ENCODE results near the gene PPARGC1A. TPM values are rescaled to one million over a fixed set of nuclear protein-coding genes. Genes with fewer than 3 reads are reported as not detected.

PPARGC1A gene
- total RNA-seq, 2 donors from 2014 or later = not detected

DNA sequence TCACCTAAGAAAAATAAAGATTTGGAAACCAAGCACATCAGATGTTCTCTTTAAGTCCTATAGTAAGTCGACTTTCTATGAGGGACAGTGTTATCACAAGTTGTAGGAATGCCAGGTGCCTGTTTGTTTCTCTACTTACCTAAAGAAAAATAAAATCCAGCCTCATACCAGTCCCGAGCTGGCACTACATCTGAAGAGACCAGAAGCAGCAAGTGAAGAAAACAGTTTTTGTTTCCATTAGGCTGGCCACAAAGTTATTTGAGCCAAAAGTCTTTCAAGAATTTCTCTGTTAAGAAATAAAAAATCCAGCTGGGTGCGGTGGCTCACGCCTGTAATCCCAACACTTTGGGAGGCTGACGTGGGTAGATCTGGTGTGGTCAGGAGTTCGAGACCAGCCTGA is 10.8 kb upstream of the PPARGC1A start:
- H3K4me1 Mint-ChIP-seq = no peaks in the 10 kb centered on the region
- H3K4me3 Mint-ChIP-seq = no peak overlapping the region
- ATAC-seq (no peak), DNase-seq (no peak)
- no peaks in the 10 kb centered on the region for H3K27me3 Mint-ChIP-seq
- no peak overlapping the region for H3K27ac Mint-ChIP-seq
- no peaks in the 10 kb centered on the region for H3K9me3 ChIP-seq (ENCODE audit: control insufficient read depth, low read length, poor library complexity, severe bottlenecking)
- H3K36me3 Mint-ChIP-seq (ENCODE audit: low read depth) = no peaks in the 10 kb centered on the region

GRCh38 chr4:23899565-23899964 is 9.7 kb upstream of the PPARGC1A start:
- Mint-ChIP-seq H3K36me3 (ENCODE audit: low read depth) (no peaks in the 10 kb centered on the region), H3K4me3 (no peak overlapping the region), H3K4me1 (no peaks in the 10 kb centered on the region), H3K27me3 (no peaks in the 10 kb centered on the region), H3K27ac (no peak overlapping the region)
- no peaks in the 10 kb centered on the region for H3K9me3 ChIP-seq (ENCODE audit: control insufficient read depth, low read length, poor library complexity, severe bottlenecking)
- ATAC-seq = no peak
- DNase-seq = no peak

- ATAC-seq (no peak), DNase-seq (no peak)
- no peaks in the 10 kb centered on the region for H3K9me3 ChIP-seq (ENCODE audit: control insufficient read depth, low read length, poor library complexity, severe bottlenecking)
- Mint-ChIP-seq H3K4me1 (no peaks in the 10 kb centered on the region), H3K27ac (no peak overlapping the region), H3K36me3 (ENCODE audit: low read depth) (no peaks in the 10 kb centered on the region), H3K27me3 (no peaks in the 10 kb centered on the region), H3K4me3 (no peak overlapping the region)
These were observed 7.8 kb upstream of the PPARGC1A start for GRCh38 chr4:23897564-23898109.

- H3K36me3 Mint-ChIP-seq (ENCODE audit: low read depth) = no peaks in the 10 kb centered on the region
- H3K27me3 Mint-ChIP-seq = no peaks in the 10 kb centered on the region
- no peak for ATAC-seq
- H3K27ac Mint-ChIP-seq = no peak overlapping the region
- H3K4me1 Mint-ChIP-seq = peaks cover 8% of the 10 kb centered on the region
- H3K9me3 ChIP-seq (ENCODE audit: control insufficient read depth, low read length, poor library complexity, severe bottlenecking) = no peaks in the 10 kb centered on the region
- H3K4me3 Mint-ChIP-seq = no peak overlapping the region
- DNase-seq = no peak
These were observed 4.2 kb upstream of the PPARGC1A start for GRCh38 chr4:23894021-23894420.

DNA sequence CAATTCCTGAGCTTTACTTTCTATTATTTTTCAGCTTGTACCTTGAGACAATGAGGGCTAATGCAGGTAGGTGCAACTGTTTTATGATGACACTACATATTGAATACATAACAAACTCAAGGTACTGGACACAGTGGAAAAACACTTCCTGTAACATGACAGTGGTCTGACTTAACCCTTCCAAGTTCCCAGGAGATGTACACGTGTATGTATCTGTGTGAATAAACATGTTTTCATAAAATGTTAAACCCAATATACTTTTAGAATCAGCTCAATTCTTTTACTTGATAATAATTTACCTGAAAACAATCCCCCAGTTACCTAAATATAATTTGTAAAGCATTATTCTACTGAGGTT is 1.2 kb upstream of the PPARGC1A start:
- H3K4me3 Mint-ChIP-seq = no peak overlapping the region
- no peak for DNase-seq

GRCh38 chr4:23890369-23891063 is 669 bp upstream of the PPARGC1A start:
- H3K9me3 ChIP-seq (ENCODE audit: control insufficient read depth, low read length, poor library complexity, severe bottlenecking) = no peaks in the 10 kb centered on the region
- Mint-ChIP-seq H3K36me3 (ENCODE audit: low read depth) (no peaks in the 10 kb centered on the region), H3K27me3 (peaks cover 8% of the 10 kb centered on the region), H3K4me1 (peaks cover 8% of the 10 kb centered on the region), H3K4me3 (no peak overlapping the region), H3K27ac (no peak overlapping the region)
- DNase-seq (no peak), ATAC-seq (no peak)

More for the DNA sequence above, 1.2 kb upstream of the PPARGC1A start:
- peaks cover 8% of the 10 kb centered on the region for H3K27me3 Mint-ChIP-seq
- H3K36me3 Mint-ChIP-seq (ENCODE audit: low read depth) = no peaks in the 10 kb centered on the region
- H3K27ac Mint-ChIP-seq = no peak overlapping the region
- H3K9me3 ChIP-seq (ENCODE audit: control insufficient read depth, low read length, poor library complexity, severe bottlenecking) = no peaks in the 10 kb centered on the region
- peaks cover 8% of the 10 kb centered on the region for H3K4me1 Mint-ChIP-seq
- ATAC-seq = no peak

- H3K36me3 Mint-ChIP-seq (ENCODE audit: low read depth) = no peaks in the 10 kb centered on the region
- DNase-seq (no peak), ATAC-seq (no peak)
- H3K9me3 ChIP-seq (ENCODE audit: control insufficient read depth, low read length, poor library complexity, severe bottlenecking) = no peaks in the 10 kb centered on the region
- no peak overlapping the region for H3K27ac Mint-ChIP-seq
- peaks cover 8% of the 10 kb centered on the region for H3K27me3 Mint-ChIP-seq
- H3K4me3 Mint-ChIP-seq = no peak overlapping the region
- H3K4me1 Mint-ChIP-seq = peaks cover 8% of the 10 kb centered on the region
These were observed 456 bp downstream of the PPARGC1A start for GRCh38 chr4:23889391-23889790.

DNA sequence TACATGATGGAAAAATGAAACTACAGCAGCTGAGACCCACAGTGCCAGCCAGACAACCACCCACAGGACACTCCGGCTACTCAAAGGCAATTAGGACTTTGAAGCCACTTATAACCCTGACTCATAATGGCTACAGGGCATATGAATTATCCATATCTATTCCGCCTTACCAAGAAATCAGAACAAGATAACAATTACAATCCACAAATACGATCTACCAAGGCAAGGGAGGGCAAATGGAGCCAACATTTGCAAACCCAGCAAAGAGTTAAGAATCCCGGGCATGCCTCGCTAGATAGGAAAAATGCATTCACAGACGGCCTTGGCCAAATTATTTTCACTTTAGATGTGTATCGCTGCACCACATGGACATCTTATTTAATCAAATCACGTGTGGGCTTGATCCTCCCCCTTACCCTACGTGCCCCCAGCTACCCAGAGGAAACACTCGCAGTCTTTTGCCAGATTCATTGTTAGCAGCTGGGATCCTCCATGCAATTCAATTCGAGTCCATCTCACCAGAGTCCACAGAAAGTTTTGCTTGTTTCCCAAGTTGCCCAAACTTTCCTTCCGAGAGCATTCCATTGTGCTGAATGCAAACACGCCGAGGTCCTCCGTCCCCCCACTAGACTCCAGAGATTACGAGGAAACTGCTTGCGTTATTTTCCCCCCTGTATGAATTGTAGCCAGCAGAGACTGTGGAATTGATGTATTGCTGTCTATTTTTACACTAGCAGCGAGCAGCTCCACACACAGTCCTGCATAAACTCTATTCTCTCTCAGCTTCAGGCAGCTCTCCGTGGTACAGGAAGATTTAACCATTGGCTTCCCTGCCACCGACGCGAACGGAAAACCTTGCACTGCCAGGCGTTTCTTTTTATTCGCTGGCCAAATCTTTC is 1.2 kb downstream of the PPARGC1A start:
- Mint-ChIP-seq H3K27me3 (peaks cover 8% of the 10 kb centered on the region), H3K4me1 (peaks cover 8% of the 10 kb centered on the region), H3K27ac (no peak overlapping the region), H3K36me3 (ENCODE audit: low read depth) (no peaks in the 10 kb centered on the region), H3K4me3 (no peak overlapping the region)
- ATAC-seq (no peak), DNase-seq (no peak)
- H3K9me3 ChIP-seq (ENCODE audit: control insufficient read depth, low read length, poor library complexity, severe bottlenecking) = no peaks in the 10 kb centered on the region

DNA sequence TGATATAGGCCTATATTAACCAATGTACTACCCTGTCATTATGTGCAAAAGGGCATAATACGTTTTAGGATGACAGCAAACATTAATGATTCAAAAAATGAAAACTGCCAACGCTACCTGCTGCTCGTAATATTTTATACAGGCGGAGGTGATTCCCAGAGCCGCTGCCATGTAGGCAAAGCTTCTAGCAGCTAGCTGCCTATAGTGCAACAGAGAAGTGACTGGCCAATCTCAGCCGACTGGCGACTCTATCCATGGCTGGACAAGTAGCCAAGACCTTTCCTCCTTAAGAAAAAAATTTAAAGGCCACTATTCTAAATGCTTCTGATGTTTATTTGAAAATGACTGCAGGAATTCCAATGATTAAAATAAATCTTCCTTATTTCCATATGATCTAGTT is 1.9 kb downstream of the PPARGC1A start:
- H3K9me3 ChIP-seq (ENCODE audit: control insufficient read depth, low read length, poor library complexity, severe bottlenecking) = no peaks in the 10 kb centered on the region
- Mint-ChIP-seq H3K4me1 (peaks cover 8% of the 10 kb centered on the region), H3K27me3 (peaks cover 8% of the 10 kb centered on the region), H3K27ac (no peak overlapping the region), H3K4me3 (no peak overlapping the region), H3K36me3 (ENCODE audit: low read depth) (no peaks in the 10 kb centered on the region)
- ATAC-seq (no peak), DNase-seq (no peak)

DNA sequence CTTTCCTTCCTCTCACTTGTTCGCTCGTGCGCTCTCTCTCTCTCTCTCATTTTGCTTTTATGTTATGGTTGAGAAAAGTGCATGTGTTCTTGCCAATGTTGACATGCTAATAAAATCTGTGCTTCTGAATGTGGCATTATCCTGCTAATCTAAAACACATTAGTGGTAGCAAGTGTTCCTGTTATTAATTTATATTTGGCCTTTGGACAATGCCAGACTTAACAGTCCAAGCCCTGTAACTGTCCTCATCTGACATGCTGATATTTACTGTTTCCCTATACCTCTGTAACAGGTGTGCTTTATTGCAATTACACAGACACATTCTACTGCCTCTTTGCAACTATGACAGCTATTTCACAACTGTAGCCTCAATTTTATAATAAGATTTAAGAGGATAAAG is 2.7 kb downstream of the PPARGC1A start:
- Mint-ChIP-seq H3K36me3 (ENCODE audit: low read depth) (no peaks in the 10 kb centered on the region), H3K4me3 (no peak overlapping the region), H3K27me3 (peaks cover 8% of the 10 kb centered on the region), H3K27ac (no peak overlapping the region), H3K4me1 (peaks cover 8% of the 10 kb centered on the region)
- DNase-seq (no peak), ATAC-seq (no peak)
- H3K9me3 ChIP-seq (ENCODE audit: control insufficient read depth, low read length, poor library complexity, severe bottlenecking) = no peaks in the 10 kb centered on the region

- ATAC-seq (no peak), DNase-seq (no peak)
- no peaks in the 10 kb centered on the region for H3K36me3 Mint-ChIP-seq (ENCODE audit: low read depth)
- H3K27me3 Mint-ChIP-seq = peaks cover 8% of the 10 kb centered on the region
- no peaks in the 10 kb centered on the region for H3K9me3 ChIP-seq (ENCODE audit: control insufficient read depth, low read length, poor library complexity, severe bottlenecking)
- H3K4me1 Mint-ChIP-seq = peaks cover 8% of the 10 kb centered on the region
- H3K27ac Mint-ChIP-seq = no peak overlapping the region
- H3K4me3 Mint-ChIP-seq = no peak overlapping the region
These were observed 3.8 kb downstream of the PPARGC1A start for GRCh38 chr4:23885943-23886590.

GRCh38 chr4:23884741-23885140 is 5.1 kb downstream of the PPARGC1A start:
- H3K4me1 Mint-ChIP-seq = peaks cover 3% of the 10 kb centered on the region
- no peak for DNase-seq
- H3K4me3 Mint-ChIP-seq = no peak overlapping the region
- peaks cover 8% of the 10 kb centered on the region for H3K27me3 Mint-ChIP-seq
- H3K36me3 Mint-ChIP-seq (ENCODE audit: low read depth) = no peaks in the 10 kb centered on the region
- no peak overlapping the region for H3K27ac Mint-ChIP-seq
- no peaks in the 10 kb centered on the region for H3K9me3 ChIP-seq (ENCODE audit: control insufficient read depth, low read length, poor library complexity, severe bottlenecking)
- no peak for ATAC-seq

DNA sequence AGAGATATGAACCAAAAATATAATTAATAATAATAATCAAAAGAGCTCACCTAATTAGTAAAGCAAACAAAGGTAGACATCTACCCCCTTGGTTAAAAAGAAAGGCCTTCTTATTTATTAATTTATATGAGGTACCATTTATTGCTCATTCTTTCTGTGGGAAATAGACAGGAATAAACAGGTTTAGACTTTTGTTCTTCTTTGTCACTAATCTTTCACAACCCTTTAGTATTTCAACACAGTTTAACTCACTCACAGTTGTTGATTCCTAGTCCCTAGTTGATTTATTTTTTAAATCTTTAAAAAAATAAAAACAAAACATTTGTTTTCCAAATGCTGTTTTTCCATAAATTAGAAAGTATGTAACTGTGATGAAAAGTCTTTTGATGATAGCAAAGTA is 5.6 kb downstream of the PPARGC1A start:
- Mint-ChIP-seq H3K36me3 (ENCODE audit: low read depth) (no peaks in the 10 kb centered on the region), H3K4me3 (no peak overlapping the region), H3K27ac (no peak overlapping the region), H3K27me3 (peaks cover 8% of the 10 kb centered on the region), H3K4me1 (no peaks in the 10 kb centered on the region)
- no peaks in the 10 kb centered on the region for H3K9me3 ChIP-seq (ENCODE audit: control insufficient read depth, low read length, poor library complexity, severe bottlenecking)
- ATAC-seq (no peak), DNase-seq (no peak)

All from T-helper 17 cell (primary cell).